HT1080 (cell line): ENCODE measurements around the gene ADCK1. TPM values are rescaled to one million over a fixed set of nuclear protein-coding genes. Genes with fewer than 3 reads are reported as not detected.

Experiments
- small RNA-seq: library from RNA; depleted of rRNA; stranded (forward); fragments of <200 nt; gene quantifications from one replicate; pipeline ENCODE3, GENCODE V24; 2014
- total RNA-seq: library from RNA; depleted of rRNA; stranded (reverse); fragments of >200 nt; shearing (Covaris generic); gene quantifications from 2 replicates; pipeline ENCODE4 v1.2.3, GENCODE V29; 2014; rRNA removed

ADCK1 gene
- total RNA-seq, 1 experiment from 2014 or later, result 3.6 TPM

Small RNAs within 50 kb of the gene (small RNA-seq; reads per million reads assigned to genes)
- gene RF00019, result not detected

Other genes with a start within 250 kb of the ADCK1 start
- gene SPTLC2, start 183.5 kb upstream of the ADCK1 start, total RNA-seq, result 15.7 and 17.9 TPM in 2 replicates
- gene ALKBH1, start 92.1 kb upstream of the ADCK1 start, total RNA-seq, result 19.3 and 20.3 TPM in 2 replicates
- 403 and 593 TPM in 2 replicates for gene SLIRP, start 92.0 kb upstream of the ADCK1 start, total RNA-seq
- gene SNW1, start 39.0 kb upstream of the ADCK1 start, total RNA-seq, result 79.6 and 82.1 TPM in 2 replicates